Loucy (cell line): ENCODE data around the gene USP4.

Experiments
- H2AFZ ChIP-seq: fragments of 200-600 bp; sonication (generic); 2 replicates; pipeline ENCODE4 v1.6.0; 2016; ENCODE audit warnings: antibody characterized with exemption, mild to moderate bottlenecking, low read length, moderate library complexity
- H3F3A ChIP-seq: fragments of 200-600 bp; 2 replicates; pipeline ENCODE4 v1.6.0; 2016; ENCODE audit warnings: antibody characterized with exemption, low read depth, mild to moderate bottlenecking
- H3K27me3 ChIP-seq: fragments of 200-600 bp; sonication (generic); 2 replicates; pipeline ENCODE4 v1.6.1; 2014; ENCODE audit warnings: low read length, mild to moderate bottlenecking; ENCODE audit not compliant: insufficient read depth, poor library complexity, severe bottlenecking
- H3K36me3 ChIP-seq: fragments of 200-600 bp; sonication (generic); 2 replicates; pipeline ENCODE4 v1.6.1; 2016; ENCODE audit warnings: low read length; ENCODE audit not compliant: insufficient read depth
- H3K4me1 ChIP-seq: fragments of 200-600 bp; sonication (generic); 2 replicates; pipeline ENCODE4 v1.5.1; 2014; ENCODE audit warnings: low read length, mild to moderate bottlenecking; ENCODE audit not compliant: insufficient read depth, poor library complexity, severe bottlenecking
- H3K4me2 ChIP-seq: fragments of 200-600 bp; sonication (generic); 2 replicates; pipeline ENCODE4 v1.6.0; 2014; ENCODE audit warnings: antibody characterized with exemption, low read length, low read depth, mild to moderate bottlenecking; ENCODE audit not compliant: poor library complexity, severe bottlenecking
- H3K4me3 ChIP-seq: fragments of 200-600 bp; sonication (generic); 2 replicates; pipeline ENCODE4 v1.5.1; 2014; ENCODE audit warnings: low read length, mild to moderate bottlenecking, mixed read lengths; ENCODE audit not compliant: poor library complexity, severe bottlenecking
- H3K79me2 ChIP-seq: fragments of 200-600 bp; sonication (generic); 2 replicates; pipeline ENCODE4 v1.6.1; 2014; ENCODE audit warnings: low read length; ENCODE audit not compliant: insufficient read depth
- H3K9ac ChIP-seq: fragments of 200-600 bp; sonication (generic); 2 replicates; pipeline ENCODE4 v1.6.0; 2014; ENCODE audit warnings: mild to moderate bottlenecking, low read depth, low read length, moderate library complexity; ENCODE audit not compliant: poor library complexity, severe bottlenecking
- H3K9me2 ChIP-seq: fragments of 200-600 bp; sonication (generic); replicated peaks from 2 replicates; pipeline ENCODE4 v1.6.1; 2016; ENCODE audit warnings: low read depth, low read length, mixed read lengths
- H3K9me3 ChIP-seq: fragments of 200-600 bp; sonication (generic); 2 replicates; pipeline ENCODE4 v1.6.1; 2014; ENCODE audit warnings: mild to moderate bottlenecking, antibody characterized with exemption, low read length, low read depth; ENCODE audit not compliant: insufficient read depth
- H4K20me1 ChIP-seq: fragments of 200-600 bp; sonication (generic); 2 replicates; pipeline ENCODE4 v1.6.0; 2014; ENCODE audit warnings: antibody characterized with exemption, low read length, mild to moderate bottlenecking; ENCODE audit not compliant: insufficient read depth, poor library complexity, severe bottlenecking
- CTCF ChIP-seq: fragments of 200-600 bp; sonication (generic); conservative IDR thresholded peaks from 2 replicates; pipeline ENCODE4 v1.5.1; 2014; ENCODE audit warnings: mild to moderate bottlenecking, antibody characterized with exemption, low read length
- EZH2phosphoT487 ChIP-seq: fragments of 200-600 bp; IDR thresholded peaks from 2 replicates; pipeline ENCODE4 v1.6.1; 2018; ENCODE audit warnings: antibody characterized with exemption, mild to moderate bottlenecking, moderate library complexity, borderline replicate concordance

USP4 gene

GRCh38 chr3:49277383-49277775 lies 62.5 kb downstream of the USP4 start:
- Histone ChIP-seq H3K79me2 (no peaks in the 10 kb centered on the region), H3K4me1 (no peaks in the 10 kb centered on the region), H3K4me2 (no peak overlapping the region), H3K9ac (no peak overlapping the region), H3K4me3 (no peak overlapping the region), H4K20me1 (no peaks in the 10 kb centered on the region), H3K9me2 (no peaks in the 10 kb centered on the region), H3K27me3 (no peaks in the 10 kb centered on the region), H2AFZ (no peak overlapping the region), H3F3A (no peaks in the 10 kb centered on the region), H3K9me3 (no peaks in the 10 kb centered on the region), H3K36me3 (peaks cover 40% of the 10 kb centered on the region; the same call in 1 of the 2 replicates)
- TF ChIP-seq EZH2phosphoT487 (no peak), CTCF (no peak)

- Histone ChIP-seq H3K4me3 (no peak within 1 kb of the TSS), H3K4me1 (no peaks in the 10 kb centered on the region), H3K9me2 (no peaks in the 10 kb centered on the region), H3K9me3 (no peaks in the 10 kb centered on the region), H3F3A (no peaks in the 10 kb centered on the region), H4K20me1 (no peaks in the 10 kb centered on the region), H3K27me3 (no peaks in the 10 kb centered on the region), H3K4me2 (no peak within 1 kb of the TSS), H2AFZ (no peak within 1 kb of the TSS), H3K79me2 (no peaks in the 10 kb centered on the region), H3K36me3 (peaks cover 40% of the 10 kb centered on the region; the same call in 1 of the 2 replicates), H3K9ac (no peak within 1 kb of the TSS)
- TF ChIP-seq CTCF, result no peak
- no peak for TF ChIP-seq EZH2phosphoT487
Measured at GRCh38 chr3:49276475-49277382, 63.1 kb downstream of the USP4 start, which contains the start of gene C3orf62. Gene C3orf62 (minus strand): TSS chr3:49277232. CDS start chr3:49276872, 360 bp downstream.

DNA sequence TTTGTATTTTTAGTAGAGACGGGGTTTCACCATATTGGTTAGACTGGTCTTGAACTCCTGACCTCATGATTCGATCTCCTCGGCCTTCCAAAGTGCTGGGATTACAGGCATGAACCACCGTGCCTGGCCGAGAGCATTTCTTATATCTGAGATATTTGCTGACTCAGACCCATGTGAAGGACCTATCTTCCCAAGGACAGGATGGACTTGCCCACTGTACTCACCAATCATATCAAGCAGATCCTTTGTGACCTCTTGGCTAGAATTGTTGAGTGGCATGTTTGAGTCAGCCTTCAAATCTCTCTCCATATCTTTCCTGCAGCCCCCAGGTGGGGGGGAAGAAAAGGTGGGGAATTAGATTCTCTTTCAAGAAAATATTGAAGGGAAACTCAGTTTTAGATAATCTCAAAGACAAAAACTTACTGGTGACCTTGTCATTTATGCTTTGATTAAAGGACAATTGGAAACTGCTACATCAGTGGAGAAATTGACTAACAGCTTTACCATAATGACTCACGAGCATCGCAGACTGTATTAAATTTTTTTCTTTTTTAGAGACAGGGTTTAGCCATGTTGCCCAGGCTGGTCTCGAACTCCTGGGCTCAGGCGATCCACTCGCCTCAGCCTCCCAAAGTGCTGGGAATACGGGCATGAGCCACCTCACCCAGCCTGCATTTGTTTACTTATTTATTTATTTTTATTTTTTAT lies 65.9 kb downstream of the USP4 start:
- Histone ChIP-seq H3K9me2 (no peaks in the 10 kb centered on the region), H2AFZ (no peak overlapping the region), H3F3A (no peaks in the 10 kb centered on the region), H3K9ac (no peak overlapping the region), H4K20me1 (no peaks in the 10 kb centered on the region), H3K79me2 (no peaks in the 10 kb centered on the region), H3K9me3 (no peaks in the 10 kb centered on the region), H3K4me3 (no peak overlapping the region), H3K36me3 (peaks cover 23% of the 10 kb centered on the region; the same call in 1 of the 2 replicates), H3K4me1 (no peaks in the 10 kb centered on the region), H3K27me3 (no peaks in the 10 kb centered on the region), H3K4me2 (no peak overlapping the region)
- no peak for TF ChIP-seq EZH2phosphoT487
- TF ChIP-seq CTCF, result no peak
